Measurements from ENCODE around the gene NEUROD2. TPM values are rescaled to one million over a fixed set of nuclear protein-coding genes. Genes with fewer than 3 reads are reported as not detected.

NEUROD2 gene
- total and polyA plus RNA-seq, 4 donors = not detected

DNA sequence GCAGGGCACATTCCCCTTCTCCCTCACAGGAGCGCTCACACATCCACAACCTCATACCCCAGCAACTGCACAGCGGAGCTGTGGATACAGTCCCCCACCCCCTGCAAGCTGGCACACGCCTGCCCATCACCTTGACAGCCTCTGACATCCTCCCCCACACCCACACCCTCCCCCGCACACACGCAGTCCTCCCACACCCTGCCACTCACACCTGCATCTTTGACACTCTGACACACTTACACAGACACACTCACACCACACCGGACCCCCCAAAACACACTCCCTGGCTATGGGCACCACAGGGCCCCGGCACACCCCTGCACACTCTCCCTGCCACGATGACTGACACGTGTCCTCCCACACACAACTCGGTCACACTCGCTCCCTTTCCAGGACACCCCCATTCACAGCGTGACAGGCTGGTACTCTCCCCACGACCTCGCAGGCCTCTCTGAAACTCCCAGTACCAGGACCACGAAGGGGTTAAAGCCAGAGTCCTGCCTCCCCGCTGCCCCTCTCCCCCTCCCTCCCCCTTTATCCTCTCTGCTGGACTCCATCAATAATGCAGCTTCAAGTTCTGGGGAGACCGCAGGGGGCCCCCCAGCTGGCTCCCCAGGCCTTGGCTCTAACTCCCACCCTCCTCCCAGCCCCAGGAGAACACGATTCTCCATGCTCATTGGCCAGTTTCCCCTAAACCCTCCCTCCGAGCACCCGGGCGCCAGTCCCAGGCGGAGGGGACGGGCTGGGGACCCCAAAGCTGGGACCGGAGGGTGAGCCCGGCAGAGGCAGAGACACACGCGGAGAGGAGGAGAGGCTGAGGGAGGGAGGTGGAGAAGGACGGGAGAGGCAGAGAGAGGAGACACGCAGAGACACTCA, 18.7 kb upstream of the NEUROD2 start, which contains the start of gene PPP1R1B:
TSS of gene PPP1R1B (plus strand) at position 782 of the 876 bp plus-strand sequence. CDS start 441 bp downstream, outside the sequence.
- TF ChIP-seq EGR1 (IDR thresholded peaks at IDR 0.05; ENCODE audit: low read depth in 2 of 2) = no peak
- H3K27me3 ChIP-seq (ENCODE audit: control insufficient read depth in 4 of 4, insufficient read depth in 4 of 4, low read length in 3 of 4) = peaks cover 0 to 12% (median 9%) of the 10 kb centered on the region in 4 donors
- H3K4me1 ChIP-seq (ENCODE audit: control insufficient read depth in 4 of 4, insufficient read depth in 4 of 4, low read length in 3 of 4) = peaks cover 0 to 14% (median 9%) of the 10 kb centered on the region in 4 donors
- H3K4me3 ChIP-seq (ENCODE audit: low read depth in 1 of 3, low read length in 3 of 3) = no peak within 1 kb of the TSS
- no peaks in the 10 kb centered on the region for H3K36me3 ChIP-seq (ENCODE audit: control insufficient read depth in 4 of 4, insufficient read depth in 3 of 4, low read depth in 1 of 4, low read length in 3 of 4)
- whole genome bisulfite sequencing = 17% methylated on average over 29 of the region's 29 CpGs
- H3K27ac ChIP-seq (ENCODE audit: low read depth in 1 of 2, low read length in 2 of 2) = no peak within 1 kb of the TSS
- H3K9ac ChIP-seq (ENCODE audit: low read depth in 1 of 2, low read length in 2 of 2) = no peak within 1 kb of the TSS
- no peak for DNase-seq (ENCODE audit: low spot score)
- no peaks in the 10 kb centered on the region for H3K9me3 ChIP-seq (ENCODE audit: control insufficient read depth in 4 of 4, low read length in 3 of 4)

DNA sequence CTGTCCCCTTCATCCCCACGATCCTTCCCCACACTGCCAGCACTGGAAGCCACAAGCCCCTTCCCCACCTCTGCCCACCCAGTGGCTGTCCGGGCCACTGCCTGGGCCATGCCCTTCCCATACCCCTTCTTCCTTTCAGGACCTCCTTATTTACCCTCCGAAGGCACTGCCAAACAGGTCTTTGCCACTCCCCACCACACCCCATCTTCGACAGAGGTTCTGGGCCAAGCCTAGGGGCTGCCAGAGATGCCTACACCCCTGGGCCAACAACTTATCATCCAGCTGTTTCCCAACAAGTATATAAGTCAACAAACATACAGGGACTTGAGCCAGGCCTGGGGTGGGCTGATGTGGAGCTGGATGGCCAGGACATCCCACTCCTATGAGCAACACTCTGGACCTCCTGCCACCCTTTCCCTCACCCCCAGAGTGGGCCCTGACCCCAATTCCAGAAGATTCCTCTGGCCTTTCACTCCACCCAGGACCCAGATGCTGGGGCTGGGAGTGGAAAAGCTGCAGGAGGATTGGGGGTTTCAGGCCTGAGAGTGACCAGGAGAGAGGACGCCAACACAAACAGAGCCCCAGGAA, 17.6 kb upstream of the NEUROD2 start:
- DNase-seq (ENCODE audit: low spot score) = no peak
- no peaks in the 10 kb centered on the region for H3K9me3 ChIP-seq (ENCODE audit: control insufficient read depth in 4 of 4, low read length in 3 of 4)
- no peaks in the 10 kb centered on the region for H3K36me3 ChIP-seq (ENCODE audit: control insufficient read depth in 4 of 4, insufficient read depth in 3 of 4, low read depth in 1 of 4, low read length in 3 of 4)
- TF ChIP-seq GABPA (IDR thresholded peaks at IDR 0.05 in 1 of 2, conservative IDR thresholded peaks at IDR 0.05 in 1 of 2) (no peak), YY1 (IDR thresholded peaks at IDR 0.05) (no peak), HNF4G (IDR thresholded peaks at IDR 0.05) (no peak), HNF4A (conservative IDR thresholded peaks at IDR 0.05) (no peak), JUND (IDR thresholded peaks at IDR 0.05) (no peak), RXRA (IDR thresholded peaks at IDR 0.05) (no peak), NR2F2 (IDR thresholded peaks at IDR 0.05) (no peak), TAF1 (conservative IDR thresholded peaks at IDR 0.05) (no peak), RAD21 (IDR thresholded peaks at IDR 0.05) (no peak), EGR1 (IDR thresholded peaks at IDR 0.05; ENCODE audit: low read depth in 2 of 2) (no peak), ZBTB33 (IDR thresholded peaks at IDR 0.05) (no peak), FOXA2 (IDR thresholded peaks at IDR 0.05) (no peak), ATF3 (IDR thresholded peaks at IDR 0.05) (no peak), SP1 (IDR thresholded peaks at IDR 0.05) (no peak)
- TF ChIP-seq, protein P1, sequence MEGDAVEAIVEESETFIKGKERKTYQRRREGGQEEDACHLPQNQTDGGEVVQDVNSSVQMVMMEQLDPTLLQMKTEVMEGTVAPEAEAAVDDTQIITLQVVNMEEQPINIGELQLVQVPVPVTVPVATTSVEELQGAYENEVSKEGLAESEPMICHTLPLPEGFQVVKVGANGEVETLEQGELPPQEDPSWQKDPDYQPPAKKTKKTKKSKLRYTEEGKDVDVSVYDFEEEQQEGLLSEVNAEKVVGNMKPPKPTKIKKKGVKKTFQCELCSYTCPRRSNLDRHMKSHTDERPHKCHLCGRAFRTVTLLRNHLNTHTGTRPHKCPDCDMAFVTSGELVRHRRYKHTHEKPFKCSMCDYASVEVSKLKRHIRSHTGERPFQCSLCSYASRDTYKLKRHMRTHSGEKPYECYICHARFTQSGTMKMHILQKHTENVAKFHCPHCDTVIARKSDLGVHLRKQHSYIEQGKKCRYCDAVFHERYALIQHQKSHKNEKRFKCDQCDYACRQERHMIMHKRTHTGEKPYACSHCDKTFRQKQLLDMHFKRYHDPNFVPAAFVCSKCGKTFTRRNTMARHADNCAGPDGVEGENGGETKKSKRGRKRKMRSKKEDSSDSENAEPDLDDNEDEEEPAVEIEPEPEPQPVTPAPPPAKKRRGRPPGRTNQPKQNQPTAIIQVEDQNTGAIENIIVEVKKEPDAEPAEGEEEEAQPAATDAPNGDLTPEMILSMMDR (IDR thresholded peaks at IDR 0.05; ENCODE audit: low read depth, low read length, missing input control) = no peak
- TF ChIP-seq, protein P2, sequence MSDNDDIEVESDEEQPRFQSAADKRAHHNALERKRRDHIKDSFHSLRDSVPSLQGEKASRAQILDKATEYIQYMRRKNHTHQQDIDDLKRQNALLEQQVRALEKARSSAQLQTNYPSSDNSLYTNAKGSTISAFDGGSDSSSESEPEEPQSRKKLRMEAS (IDR thresholded peaks at IDR 0.05) = no peak
- TF ChIP-seq, protein P3, sequence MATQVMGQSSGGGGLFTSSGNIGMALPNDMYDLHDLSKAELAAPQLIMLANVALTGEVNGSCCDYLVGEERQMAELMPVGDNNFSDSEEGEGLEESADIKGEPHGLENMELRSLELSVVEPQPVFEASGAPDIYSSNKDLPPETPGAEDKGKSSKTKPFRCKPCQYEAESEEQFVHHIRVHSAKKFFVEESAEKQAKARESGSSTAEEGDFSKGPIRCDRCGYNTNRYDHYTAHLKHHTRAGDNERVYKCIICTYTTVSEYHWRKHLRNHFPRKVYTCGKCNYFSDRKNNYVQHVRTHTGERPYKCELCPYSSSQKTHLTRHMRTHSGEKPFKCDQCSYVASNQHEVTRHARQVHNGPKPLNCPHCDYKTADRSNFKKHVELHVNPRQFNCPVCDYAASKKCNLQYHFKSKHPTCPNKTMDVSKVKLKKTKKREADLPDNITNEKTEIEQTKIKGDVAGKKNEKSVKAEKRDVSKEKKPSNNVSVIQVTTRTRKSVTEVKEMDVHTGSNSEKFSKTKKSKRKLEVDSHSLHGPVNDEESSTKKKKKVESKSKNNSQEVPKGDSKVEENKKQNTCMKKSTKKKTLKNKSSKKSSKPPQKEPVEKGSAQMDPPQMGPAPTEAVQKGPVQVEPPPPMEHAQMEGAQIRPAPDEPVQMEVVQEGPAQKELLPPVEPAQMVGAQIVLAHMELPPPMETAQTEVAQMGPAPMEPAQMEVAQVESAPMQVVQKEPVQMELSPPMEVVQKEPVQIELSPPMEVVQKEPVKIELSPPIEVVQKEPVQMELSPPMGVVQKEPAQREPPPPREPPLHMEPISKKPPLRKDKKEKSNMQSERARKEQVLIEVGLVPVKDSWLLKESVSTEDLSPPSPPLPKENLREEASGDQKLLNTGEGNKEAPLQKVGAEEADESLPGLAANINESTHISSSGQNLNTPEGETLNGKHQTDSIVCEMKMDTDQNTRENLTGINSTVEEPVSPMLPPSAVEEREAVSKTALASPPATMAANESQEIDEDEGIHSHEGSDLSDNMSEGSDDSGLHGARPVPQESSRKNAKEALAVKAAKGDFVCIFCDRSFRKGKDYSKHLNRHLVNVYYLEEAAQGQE (IDR thresholded peaks at IDR 0.05) = no peak
- H3K9ac ChIP-seq (ENCODE audit: low read depth in 1 of 2, low read length in 2 of 2) = no peak overlapping the region
- peaks cover 0 to 14% (median 9%) of the 10 kb centered on the region in 4 donors for H3K4me1 ChIP-seq (ENCODE audit: control insufficient read depth in 4 of 4, insufficient read depth in 4 of 4, low read length in 3 of 4)
- H3K27ac ChIP-seq (ENCODE audit: low read depth in 1 of 2, low read length in 2 of 2) = no peak overlapping the region
- 48% methylated on average over 5 of the region's 5 CpGs for WGBS
- H3K4me3 ChIP-seq (ENCODE audit: low read depth in 1 of 3, low read length in 3 of 3) = no peak overlapping the region
- H3K27me3 ChIP-seq (ENCODE audit: control insufficient read depth in 4 of 4, insufficient read depth in 4 of 4, low read length in 3 of 4) = peaks cover 0 to 12% (median 9%) of the 10 kb centered on the region in 4 donors

Measured in liver (tissue), 9 donors.